Pancreas (tissue), 10 donors: ENCODE measurements around the gene CDCP2. TPM values are rescaled to one million over a fixed set of nuclear protein-coding genes. Genes with fewer than 3 reads are reported as not detected.

ENCODE experiments used
- ATAC-seq, 4 donors: fragments of 200-7000 bp; cut with Tn5 transposase; one replicate each; pipeline versions ENCODE4 v1.8.0 to v1.9.1; 2020; ENCODE audit warnings: mild to moderate bottlenecking in 4 of 4, moderate library complexity in 4 of 4
- DNase-seq, 6 donors: peaks; one replicate each; pipeline ENCODE4 v3.0.0-alpha.2; 2020
- FAIRE-seq: peaks from 2 replicates; lab custom pipeline; 2012; peaks lifted over from hg19 to GRCh38; lab: Jason Lieb, UNC
- H3K27ac ChIP-seq, 4 donors: fragments of 200-600 bp; sonication (generic); 1 replicate in 3 of 4; 2 replicates in 1 of 4; pipeline versions ENCODE4 v1.5.0 to v1.8.0; 2020
- H3K27me3 ChIP-seq, 4 donors: fragments of 200-600 bp; one replicate each; pipeline ENCODE4 v1.8.0; 2021
- H3K36me3 ChIP-seq, 3 donors: fragments of 200-600 bp; sonication (generic) in 1 of 3; one replicate each; pipeline versions ENCODE4 v1.5.0 to v1.8.0; 2020 to 2021
- H3K4me1 ChIP-seq, 3 donors: fragments of 200-600 bp; one replicate each; pipeline ENCODE4 v1.8.0; 2021
- H3K4me3 ChIP-seq, 4 donors: fragments of 200-600 bp; sonication (generic) in 2 of 4; one replicate each; pipeline versions ENCODE4 v1.5.0 to v1.8.0; 2020 to 2021
- H3K9me3 ChIP-seq, 4 donors: fragments of 200-600 bp; one replicate each; pipeline ENCODE4 v1.8.0; 2021
- WGBS, 2 donors: extraction: QIAGEN DNeasy Blood & Tissue Kit; methylation state at CpG; one replicate each; pipeline ENCODE4 v1.1.7; 2013; 5-methylcytosine and 5-hydroxymethylcytosine counted together
- intact Hi-C, 3 donors: fragments of 100-400 bp; cut with DNase I; formaldehyde crosslinking; loops; one replicate each; pipeline versions ENCODE4 v1.11.1 to v1.14.2; 2022
- polyA plus RNA-seq, 2 donors: library from polyadenylated mRNA; stranded (reverse); fragments of 200-250 nt; gene quantifications; one replicate each; pipeline ENCODE4 v1.2.3, GENCODE V29; 2013
- total RNA-seq, 6 donors: library from RNA; stranded (reverse); fragmentation: NEBNext Ultra II Directional in 4 of 6; extraction: Animal tissue kit (Norgen Biotek cat#: 25700) in 4 of 6; gene quantifications; one replicate each; pipeline versions ENCODE4 v1.2.1 to v1.2.4, GENCODE V29; 2021 to 2023
- TF ChIP-seq, protein P1 (sequence below), 4 donors: fragments of 200-600 bp; sonication (generic) in 3 of 4; IDR thresholded peaks; one replicate each; pipeline versions ENCODE4 v1.5.0 to v1.8.0; 2021; ENCODE audit warnings: antibody characterized with exemption in 4 of 4
- donor health status: healthy with polysubstance abuse.
- donor health status: DM: no; HTN: no; CAD: no; lungs with moderate emphysema.
- donor health status: DM: no; HTN: no; CAD: no.
- donor health status: control.
- donor health status: control.
- donor health status: Bipolar disorder and iron deficiency.
- donor health status: DM: yes; HTN: yes; CAD: no.
- donor health status: DM: no; HTN: no; CAD: no.
- donor health status: DM: no; HTN: no; CAD: no.
- donor health status: DM: yes; HTN: yes; CAD: no.

CDCP2 gene
- total and polyA plus RNA-seq, 8 donors, result 0.08 TPM; not detected in 7

DNA sequence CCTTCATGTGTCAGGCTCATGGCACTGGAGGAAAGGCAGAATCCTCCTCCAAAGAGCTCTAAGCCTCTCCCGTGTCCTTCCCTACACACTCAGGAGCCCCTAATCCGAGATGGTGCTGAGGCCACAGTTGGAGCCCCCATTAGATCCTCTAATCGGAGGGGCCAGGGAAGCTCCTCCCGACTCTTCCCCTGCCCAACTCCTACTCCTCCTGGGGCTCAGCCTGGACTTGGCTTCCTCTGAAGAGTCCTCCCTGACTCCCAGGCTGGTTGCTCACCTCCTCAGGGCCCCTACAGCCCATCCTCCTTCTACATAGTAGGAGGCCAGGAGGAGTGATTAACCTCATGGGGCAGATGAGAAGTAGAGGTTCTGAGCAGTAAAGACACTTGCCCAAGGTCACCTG, 21.3 kb upstream of the CDCP2 start:
- H3K4me3 ChIP-seq, result no peak overlapping the region
- intact Hi-C loops, result no loop called here
- DNase-seq, result no peak

DNA sequence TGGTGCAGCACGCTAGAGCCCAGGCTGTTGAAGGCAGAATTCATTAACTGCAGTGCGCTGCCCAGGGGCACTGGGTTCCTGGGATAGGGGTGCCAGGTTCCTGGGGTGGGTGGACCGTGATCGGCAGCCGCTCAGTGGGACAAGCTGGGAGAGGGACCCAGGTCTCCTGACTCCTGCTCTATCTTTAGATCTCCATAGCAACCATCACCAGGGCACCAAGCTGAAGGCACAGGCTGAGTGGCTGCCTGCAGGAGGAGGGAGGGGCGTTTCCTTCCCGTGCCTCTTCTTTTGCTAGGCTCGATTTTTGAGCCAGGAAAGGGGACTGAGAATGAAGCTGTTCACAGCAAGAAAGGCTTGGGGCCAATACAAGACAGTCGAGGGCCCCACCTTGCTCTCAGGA, 20.9 kb upstream of the CDCP2 start:
- 81 to 83% methylated on average over 9 of the region's 9 CpGs for WGBS, 2 donors
- no peak overlapping the region for H3K4me3 ChIP-seq
- H3K4me1 ChIP-seq, result no peaks in the 10 kb centered on the region
- no peaks in the 10 kb centered on the region for H3K9me3 ChIP-seq
- ATAC-seq (no peak), FAIRE-seq (no peak), DNase-seq (no peak)
- intact Hi-C loops, result no loop called here
- TF ChIP-seq, protein P1, sequence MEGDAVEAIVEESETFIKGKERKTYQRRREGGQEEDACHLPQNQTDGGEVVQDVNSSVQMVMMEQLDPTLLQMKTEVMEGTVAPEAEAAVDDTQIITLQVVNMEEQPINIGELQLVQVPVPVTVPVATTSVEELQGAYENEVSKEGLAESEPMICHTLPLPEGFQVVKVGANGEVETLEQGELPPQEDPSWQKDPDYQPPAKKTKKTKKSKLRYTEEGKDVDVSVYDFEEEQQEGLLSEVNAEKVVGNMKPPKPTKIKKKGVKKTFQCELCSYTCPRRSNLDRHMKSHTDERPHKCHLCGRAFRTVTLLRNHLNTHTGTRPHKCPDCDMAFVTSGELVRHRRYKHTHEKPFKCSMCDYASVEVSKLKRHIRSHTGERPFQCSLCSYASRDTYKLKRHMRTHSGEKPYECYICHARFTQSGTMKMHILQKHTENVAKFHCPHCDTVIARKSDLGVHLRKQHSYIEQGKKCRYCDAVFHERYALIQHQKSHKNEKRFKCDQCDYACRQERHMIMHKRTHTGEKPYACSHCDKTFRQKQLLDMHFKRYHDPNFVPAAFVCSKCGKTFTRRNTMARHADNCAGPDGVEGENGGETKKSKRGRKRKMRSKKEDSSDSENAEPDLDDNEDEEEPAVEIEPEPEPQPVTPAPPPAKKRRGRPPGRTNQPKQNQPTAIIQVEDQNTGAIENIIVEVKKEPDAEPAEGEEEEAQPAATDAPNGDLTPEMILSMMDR (IDR thresholded peaks at IDR 0.05), result no peak
- no peaks in the 10 kb centered on the region for H3K27me3 ChIP-seq
- H3K27ac ChIP-seq, result no peak overlapping the region
- H3K36me3 ChIP-seq, result no peaks in the 10 kb centered on the region

More for the DNA sequence above, 21.3 kb upstream of the CDCP2 start:
- FAIRE-seq, result no peak
- no peak for ATAC-seq
- TF ChIP-seq, protein P1 (IDR thresholded peaks at IDR 0.05), result no peak
- Histone ChIP-seq H3K9me3 (no peaks in the 10 kb centered on the region), H3K36me3 (no peaks in the 10 kb centered on the region), H3K4me1 (no peaks in the 10 kb centered on the region), H3K27me3 (no peaks in the 10 kb centered on the region), H3K27ac (no peak overlapping the region)
- 83 to 87% methylated on average over 4 of the region's 4 CpGs for WGBS, 2 donors

DNA sequence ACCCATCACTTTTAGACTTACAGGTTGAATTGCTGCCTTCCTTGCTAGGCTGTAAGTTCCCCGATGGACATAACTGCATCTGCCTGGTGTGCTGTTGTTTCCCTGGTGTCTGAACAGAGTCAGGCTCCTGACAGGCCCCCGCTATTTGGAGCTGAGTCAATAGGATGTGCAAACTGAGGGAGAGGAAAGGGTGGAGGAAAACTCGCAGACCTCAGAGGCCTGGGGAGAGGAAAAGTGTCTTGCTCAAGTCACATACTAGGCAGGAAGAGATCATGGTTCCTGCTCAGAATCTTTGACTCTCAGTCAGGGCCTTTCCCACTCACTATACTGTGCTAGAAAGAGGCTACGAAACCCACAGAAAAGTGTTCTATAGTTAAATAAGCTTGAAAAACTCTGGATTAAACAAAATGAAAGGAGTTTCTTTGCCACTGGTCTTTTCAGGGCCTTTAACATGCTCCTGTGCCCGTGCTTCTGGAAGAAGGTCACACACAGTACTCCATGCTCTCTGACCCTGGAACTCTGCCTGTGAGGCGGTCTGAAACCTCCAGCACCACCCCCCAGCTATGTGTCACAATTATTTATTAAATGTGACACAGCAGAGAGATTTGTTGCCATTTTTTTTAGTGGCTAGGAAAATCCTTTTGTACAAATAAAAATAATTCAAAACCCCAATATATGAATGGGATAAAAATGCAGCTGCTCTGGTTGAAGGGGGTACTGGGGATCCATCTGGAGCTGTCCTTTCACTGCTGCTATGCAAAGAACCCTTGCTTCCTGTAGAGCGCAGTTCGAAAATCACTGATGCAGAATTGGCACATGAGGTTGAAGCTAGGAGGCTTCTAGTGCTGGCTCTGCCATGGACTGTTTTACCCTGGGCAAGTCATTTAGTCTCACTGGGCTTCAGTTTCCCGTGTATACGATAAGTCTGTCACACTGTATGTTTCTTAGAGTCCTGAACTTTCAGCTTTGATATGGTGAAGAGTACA, 20.1 kb upstream of the CDCP2 start:
- intact Hi-C loops, result no loop called here
- 78 to 85% methylated on average over 10 of the region's 10 CpGs for WGBS, 2 donors
- Histone ChIP-seq H3K27me3 (no peaks in the 10 kb centered on the region), H3K36me3 (no peaks in the 10 kb centered on the region), H3K4me1 (no peaks in the 10 kb centered on the region), H3K9me3 (no peaks in the 10 kb centered on the region), H3K27ac (no peak overlapping the region), H3K4me3 (no peak overlapping the region)
- ATAC-seq (no peak), DNase-seq (no peak), FAIRE-seq (no peak)
- TF ChIP-seq, protein P1 (IDR thresholded peaks at IDR 0.05), result no peak

DNA sequence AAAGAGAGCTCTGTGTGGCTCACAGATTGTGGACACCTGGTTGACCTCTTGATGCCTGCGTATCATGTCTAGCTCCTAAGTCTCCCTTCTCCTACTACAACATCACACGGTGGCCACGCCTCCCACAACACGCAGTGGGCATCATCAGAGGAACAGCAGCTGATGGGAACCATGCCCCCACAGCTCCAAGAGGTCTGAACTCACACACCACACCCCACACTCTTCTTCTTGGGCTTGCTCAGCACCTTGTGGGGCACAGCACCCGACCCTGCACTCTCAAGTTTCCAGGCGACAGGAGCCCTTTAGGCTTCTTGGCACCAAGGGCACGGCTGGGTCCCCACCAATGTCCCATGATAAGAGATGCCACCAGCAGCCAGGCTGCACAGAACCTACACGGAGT, 18.8 kb upstream of the CDCP2 start:
- Histone ChIP-seq H3K36me3 (no peaks in the 10 kb centered on the region), H3K9me3 (no peaks in the 10 kb centered on the region), H3K4me3 (no peak overlapping the region), H3K27ac (no peak overlapping the region), H3K4me1 (no peaks in the 10 kb centered on the region), H3K27me3 (no peaks in the 10 kb centered on the region)
- TF ChIP-seq, protein P1 (IDR thresholded peaks at IDR 0.05), result no peak
- intact Hi-C loops, result no loop called here
- FAIRE-seq (no peak), ATAC-seq (no peak), DNase-seq (no peak)
- WGBS, 2 donors, result 88 to 89% methylated on average over 8 of the region's 8 CpGs

DNA sequence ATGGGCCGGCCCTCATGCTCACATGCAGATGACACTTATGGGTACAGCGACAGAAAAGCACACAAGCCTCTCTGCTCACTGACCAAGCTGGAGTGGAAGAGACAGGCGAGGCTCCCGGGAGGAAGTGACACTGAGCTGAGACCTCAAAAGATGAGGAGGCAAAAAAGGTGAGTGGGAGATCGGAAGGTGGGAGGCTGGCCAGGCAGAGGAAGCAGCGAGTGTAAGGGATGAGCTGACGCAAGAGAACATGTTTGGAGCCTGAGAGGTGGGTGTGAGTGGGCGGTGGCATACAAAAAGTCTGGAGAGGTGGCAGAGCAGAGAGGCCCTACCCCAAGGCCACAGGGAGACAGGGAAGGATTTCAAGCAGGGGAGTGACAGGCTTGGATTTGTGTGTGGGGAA, 18.2 kb upstream of the CDCP2 start:
- FAIRE-seq (no peak), ATAC-seq (no peak), DNase-seq (no peak)
- intact Hi-C loops, result no loop called here
- Histone ChIP-seq H3K36me3 (no peaks in the 10 kb centered on the region), H3K27ac (no peak overlapping the region), H3K9me3 (no peaks in the 10 kb centered on the region), H3K4me3 (no peak overlapping the region), H3K4me1 (no peaks in the 10 kb centered on the region), H3K27me3 (no peaks in the 10 kb centered on the region)
- WGBS, 2 donors, result 87 to 89% methylated on average over 8 of the region's 8 CpGs
- TF ChIP-seq, protein P1 (IDR thresholded peaks at IDR 0.05), result no peak
